Activated naive CD4-positive, alpha-beta T cell treated with anti-CD3 and anti-CD28 coated beads, Interleukin-2, amount 50 U/mL, for 72 hours (primary cell): ENCODE results near the gene NADSYN1. TPM values are rescaled to one million over a fixed set of nuclear protein-coding genes. Genes with fewer than 3 reads are reported as not detected.

ENCODE experiments used
- ATAC-seq, 2 donors: fragments of 150-1000 bp; cut with Tn5 transposase; 2 replicates each; pipeline ENCODE4 v1.10.0; 2021; ENCODE audit warnings: mild to moderate bottlenecking in 2 of 2, moderate library complexity in 2 of 2
- DNase-seq, 2 donors: peaks; one replicate each; pipeline ENCODE4 v3.0.0; 2021 to 2022; ENCODE audit warnings: low spot score in 2 of 2
- H3K27ac Mint-ChIP-seq, 2 donors: one replicate each; pipeline ENCODE4 v1.8.0; 2022; ENCODE audit warnings: mild to moderate bottlenecking in 2 of 2, mixed read lengths in 2 of 2
- H3K36me3 Mint-ChIP-seq, 2 donors: one replicate each; pipeline ENCODE4 v1.8.0; 2022; ENCODE audit warnings: mixed read lengths in 2 of 2
- H3K9me3 Mint-ChIP-seq, 2 donors: one replicate each; pipeline ENCODE4 v1.8.0; 2022; ENCODE audit warnings: mixed read lengths in 2 of 2
- total RNA-seq, 2 donors: library from RNA; stranded (reverse); gene quantifications; one replicate each; pipeline ENCODE4 v1.2.3, GENCODE V29; 2022

Gene NADSYN1
- total RNA-seq, 2 donors from 2014 or later, result 102 to 135 TPM

- peaks cover 0 to 20% of the 10 kb centered on the region in 2 donors for H3K36me3 Mint-ChIP-seq
- peak overlapping the region in 1 of 2 donors; percentile 25 for H3K27ac Mint-ChIP-seq
- ATAC-seq (no peak), DNase-seq (no peak)
- no peaks in the 10 kb centered on the region for H3K9me3 Mint-ChIP-seq
Observed at GRCh38 chr11:71474771-71475483, 21.9 kb downstream of the NADSYN1 start.

DNA sequence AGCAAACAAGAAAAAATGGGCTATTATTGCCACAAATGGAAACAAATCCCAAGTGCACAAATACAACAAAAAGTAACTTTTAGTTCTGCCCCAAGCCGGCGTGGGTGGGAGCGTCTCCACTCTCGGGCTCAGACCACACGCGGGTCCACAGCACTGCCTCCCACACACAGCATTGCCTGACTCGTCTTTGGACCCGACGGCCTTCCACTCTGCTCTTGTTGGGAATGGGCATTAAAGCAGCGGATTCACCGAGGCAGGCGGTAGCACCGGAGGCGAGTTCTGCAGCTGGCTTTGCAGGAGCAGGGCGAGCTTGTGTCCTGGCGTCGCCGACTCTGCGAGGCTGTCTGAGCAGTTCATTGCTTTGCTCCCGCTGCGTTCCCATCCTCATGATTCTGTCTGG, 23.0 kb downstream of the NADSYN1 start:
- peaks cover 0 to 20% of the 10 kb centered on the region in 2 donors for H3K36me3 Mint-ChIP-seq
- H3K27ac Mint-ChIP-seq, result no peak overlapping the region
- H3K9me3 Mint-ChIP-seq, result no peaks in the 10 kb centered on the region
- DNase-seq (no peak), ATAC-seq (no peak)

DNA sequence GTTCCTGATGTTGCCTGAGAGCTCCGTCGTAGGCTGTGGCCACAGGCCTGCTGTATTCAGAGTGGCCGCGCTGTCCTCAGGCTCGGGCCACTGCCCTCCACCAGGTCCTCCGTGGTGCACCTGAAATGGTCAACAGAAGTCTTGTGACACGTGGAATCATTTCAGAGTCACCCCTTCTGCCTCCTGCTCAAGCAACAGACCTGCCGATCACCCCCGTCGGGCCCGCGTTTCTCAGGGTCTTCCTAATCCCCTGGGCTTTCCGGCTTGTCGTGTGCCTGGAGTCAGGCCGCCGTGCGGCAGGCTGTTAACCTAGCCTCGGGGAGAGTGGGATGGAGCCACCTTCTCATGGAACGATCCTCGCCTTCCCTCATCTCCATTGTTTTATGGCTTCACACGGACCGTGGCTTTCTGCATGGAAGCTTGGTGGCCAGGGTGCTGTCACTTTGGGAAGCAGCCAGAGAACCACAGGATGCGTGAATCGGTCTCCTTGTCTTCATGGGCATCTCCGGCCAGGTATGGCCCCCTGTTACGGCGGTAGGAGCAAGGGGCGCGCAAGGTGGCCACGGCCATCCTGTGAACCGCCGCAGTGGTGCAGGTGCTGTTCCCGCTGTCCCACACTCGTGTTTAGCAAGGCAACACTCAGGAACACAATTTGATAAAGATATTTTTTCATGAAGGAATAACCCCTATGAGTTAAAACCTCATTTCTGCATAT, 24.1 kb downstream of the NADSYN1 start:
- no peak for DNase-seq
- H3K9me3 Mint-ChIP-seq, result no peaks in the 10 kb centered on the region
- H3K36me3 Mint-ChIP-seq, result peaks cover 0 to 25% of the 10 kb centered on the region in 2 donors
- ATAC-seq, result no peak
- H3K27ac Mint-ChIP-seq, result no peak overlapping the region

GRCh38 chr11:71477641-71478527, 24.9 kb downstream of the NADSYN1 start:
- ATAC-seq (no peak), DNase-seq (no peak)
- H3K36me3 Mint-ChIP-seq, result peaks cover 0 to 25% of the 10 kb centered on the region in 2 donors
- H3K27ac Mint-ChIP-seq, result peak overlapping the region in 1 of 2 donors; percentile 57
- no peaks in the 10 kb centered on the region for H3K9me3 Mint-ChIP-seq

- ATAC-seq (no peak), DNase-seq (no peak)
- Mint-ChIP-seq H3K9me3 (no peaks in the 10 kb centered on the region), H3K36me3 (peaks cover 5 to 30% of the 10 kb centered on the region in 2 donors), H3K27ac (no peak overlapping the region)
Observed at GRCh38 chr11:71478528-71478840, 25.5 kb downstream of the NADSYN1 start.

DNA sequence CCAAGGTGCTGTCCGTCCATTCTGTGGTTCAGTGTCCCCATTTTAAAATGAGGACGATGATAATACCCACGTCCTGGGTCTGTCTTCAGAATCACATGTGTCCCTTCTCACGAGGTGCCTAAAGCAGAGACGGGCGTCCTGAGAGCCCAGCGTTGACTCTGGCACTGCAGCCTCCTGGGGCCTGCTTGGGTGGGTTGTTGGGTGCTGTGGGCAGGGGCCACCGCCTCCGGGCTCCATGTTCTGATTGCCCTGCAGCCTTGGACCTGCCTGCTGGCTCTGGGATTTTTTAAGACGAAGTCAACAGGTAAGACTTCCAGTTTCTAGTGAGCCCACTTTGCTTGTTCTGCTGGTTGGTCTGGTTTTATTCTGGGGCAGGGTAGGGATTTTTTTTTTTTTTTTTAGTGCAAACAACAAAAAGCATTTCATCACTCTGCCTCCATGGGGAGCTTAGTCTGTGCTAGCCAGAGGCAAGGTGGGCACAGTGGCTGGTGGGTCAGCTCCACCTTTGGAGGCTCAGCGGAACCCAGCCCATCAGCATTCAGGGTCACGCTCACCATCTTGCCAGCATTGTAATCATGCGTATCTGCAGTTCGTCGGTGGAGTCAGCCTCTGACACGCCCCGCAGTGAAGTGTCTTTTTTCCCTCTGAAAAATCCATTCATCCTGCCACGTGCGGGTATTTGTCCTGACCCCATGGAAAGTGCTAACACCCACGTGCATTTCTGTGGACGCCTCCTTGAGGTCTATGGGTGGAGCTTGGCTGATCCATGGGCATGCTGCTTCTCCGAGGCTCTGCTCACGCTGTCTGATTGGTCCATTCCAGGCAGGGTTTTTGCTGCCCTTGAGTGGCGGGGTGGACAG, 28.3 kb downstream of the NADSYN1 start:
- no peaks in the 10 kb centered on the region for H3K9me3 Mint-ChIP-seq
- peak overlapping the region in 1 of 2 donors; percentile 36 for H3K27ac Mint-ChIP-seq
- DNase-seq (no peak), ATAC-seq (no peak)
- peaks cover 33 to 49% of the 10 kb centered on the region in 2 donors for H3K36me3 Mint-ChIP-seq

- DNase-seq (no peak), ATAC-seq (no peak)
- H3K36me3 Mint-ChIP-seq, result peaks cover 37 to 49% of the 10 kb centered on the region in 2 donors
- no peak overlapping the region for H3K27ac Mint-ChIP-seq
- H3K9me3 Mint-ChIP-seq, result no peaks in the 10 kb centered on the region
Observed at GRCh38 chr11:71482216-71482615, 29.2 kb downstream of the NADSYN1 start.

GRCh38 chr11:71482746-71483364, 29.9 kb downstream of the NADSYN1 start:
- ATAC-seq, result no peak
- no peak overlapping the region for H3K27ac Mint-ChIP-seq
- H3K36me3 Mint-ChIP-seq, result peaks cover 40 to 45% of the 10 kb centered on the region in 2 donors
- DNase-seq, result no peak
- no peaks in the 10 kb centered on the region for H3K9me3 Mint-ChIP-seq

DNA sequence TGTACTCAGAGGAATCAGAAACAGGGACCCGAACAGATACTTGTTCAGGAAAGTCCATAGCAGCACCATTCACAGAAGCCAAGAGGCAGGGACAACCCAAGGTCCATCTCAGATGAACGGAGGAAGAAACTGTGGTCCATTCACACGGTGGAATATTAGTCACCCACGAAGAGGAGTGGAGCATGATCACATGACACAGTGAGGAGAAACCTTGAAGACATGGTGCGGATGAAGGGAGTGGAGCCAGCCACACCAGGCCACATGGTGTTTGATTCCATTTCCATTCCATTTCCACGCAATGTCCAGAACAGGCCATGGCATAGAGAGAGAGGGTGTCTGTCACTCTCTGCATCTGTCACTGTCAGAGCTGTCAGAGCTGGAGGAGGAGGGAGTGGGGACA, 30.7 kb downstream of the NADSYN1 start:
- Mint-ChIP-seq H3K27ac (peak overlapping the region in 1 of 2 donors; percentile 46), H3K36me3 (peaks cover 41 to 44% of the 10 kb centered on the region in 2 donors), H3K9me3 (no peaks in the 10 kb centered on the region)
- no peak for DNase-seq
- no peak for ATAC-seq

- H3K36me3 Mint-ChIP-seq, result peaks cover 41 to 46% of the 10 kb centered on the region in 2 donors
- no peak overlapping the region for H3K27ac Mint-ChIP-seq
- DNase-seq (no peak), ATAC-seq (no peak)
- no peaks in the 10 kb centered on the region for H3K9me3 Mint-ChIP-seq
Observed at GRCh38 chr11:71484248-71485062, 31.5 kb downstream of the NADSYN1 start.

DNA sequence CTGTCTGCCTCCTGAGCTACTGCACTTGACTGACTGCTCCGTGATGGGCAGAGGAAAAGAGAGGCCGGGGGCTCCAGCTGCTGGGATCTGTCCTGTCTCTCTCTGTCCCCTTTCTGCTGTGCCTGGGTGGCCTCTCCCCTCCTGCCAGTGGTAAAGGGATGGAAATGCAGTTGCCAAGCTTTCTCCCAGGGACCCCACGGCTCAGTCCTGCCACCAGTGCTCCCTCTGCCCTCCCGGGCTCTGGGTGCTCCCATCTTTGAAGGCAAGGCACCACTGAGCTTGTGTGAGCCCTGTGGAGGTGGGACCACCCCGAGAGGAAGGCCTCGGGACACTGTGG, 32.0 kb downstream of the NADSYN1 start:
- H3K36me3 Mint-ChIP-seq, result peaks cover 41 to 52% of the 10 kb centered on the region in 2 donors
- DNase-seq (no peak), ATAC-seq (no peak)
- peak overlapping the region in 1 of 2 donors; percentile 31 for H3K27ac Mint-ChIP-seq
- no peaks in the 10 kb centered on the region for H3K9me3 Mint-ChIP-seq

- Mint-ChIP-seq H3K36me3 (peaks cover 41 to 56% of the 10 kb centered on the region in 2 donors), H3K27ac (peak overlapping the region; percentile 9 to 31), H3K9me3 (no peaks in the 10 kb centered on the region)
Observed at GRCh38 chr11:71485466-71485865, 32.5 kb downstream of the NADSYN1 start.

DNA sequence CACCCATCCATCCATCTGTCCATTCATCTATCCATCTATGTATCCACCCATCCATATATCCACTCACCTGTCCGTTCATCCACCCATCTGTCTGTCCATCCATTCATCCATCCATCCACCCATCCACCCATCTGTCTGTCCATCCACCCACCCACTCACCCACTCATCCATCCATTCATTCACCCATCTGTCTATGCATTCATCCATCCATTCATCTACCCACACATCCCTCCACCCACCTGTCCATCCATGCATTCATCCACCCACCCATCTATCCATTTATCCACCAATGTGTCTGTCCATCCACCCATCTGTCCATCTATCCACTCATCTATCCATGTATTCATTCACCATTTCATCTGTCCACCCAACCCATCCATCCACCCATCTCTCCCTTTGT, 33.3 kb downstream of the NADSYN1 start:
- Mint-ChIP-seq H3K9me3 (no peaks in the 10 kb centered on the region), H3K36me3 (peaks cover 41 to 64% of the 10 kb centered on the region in 2 donors), H3K27ac (peak overlapping the region; percentile 9 to 67)
- DNase-seq, result no peak
- no peak for ATAC-seq

More at GRCh38 chr11:71485466-71485865, 32.5 kb downstream of the NADSYN1 start:
- DNase-seq, result no peak
- ATAC-seq, result no peak

- DNase-seq (no peak), ATAC-seq (peak in 1 of 2 donors; percentile 21)
- Mint-ChIP-seq H3K9me3 (no peaks in the 10 kb centered on the region), H3K36me3 (peaks cover 28 to 69% of the 10 kb centered on the region in 2 donors), H3K27ac (peak overlapping the region; percentile 80 to 97)
Observed at GRCh38 chr11:71488681-71489270, 35.8 kb downstream of the NADSYN1 start.
